ENCODE data around the gene PWWP2A. TPM values are rescaled to one million over a fixed set of nuclear protein-coding genes. Genes with fewer than 3 reads are reported as not detected.

Gene PWWP2A
- total RNA-seq, 2 donors from 2014 or later, result 41.1 to 72.5 TPM

GRCh38 chr5:160060001-160060400 lies 59.2 kb downstream of the PWWP2A start:
- Histone ChIP-seq H3K27ac (no peak overlapping the region), H3K36me3 (peaks cover 3 to 5% of the 10 kb centered on the region in 2 donors), H3K27me3 (replicated peaks; ENCODE audit: insufficient read depth) (no peaks in the 10 kb centered on the region), H3K9me3 (no peaks in the 10 kb centered on the region), H3K4me1 (replicated peaks) (no peaks in the 10 kb centered on the region), H3K4me3 (no peak overlapping the region)
- intact Hi-C loops (cut with DNase I), result no loop called here
- DNase-seq (ENCODE audit: low spot score), result no peak
- WGBS, result 95% methylated on average over 4 of the region's 4 CpGs
- TF ChIP-seq CTCF (IDR thresholded peaks at IDR 0.05) (no peak), POLR2AphosphoS5 (IDR thresholded peaks at IDR 0.05) (no peak), POLR2A (IDR thresholded peaks at IDR 0.05) (no peak)

DNA sequence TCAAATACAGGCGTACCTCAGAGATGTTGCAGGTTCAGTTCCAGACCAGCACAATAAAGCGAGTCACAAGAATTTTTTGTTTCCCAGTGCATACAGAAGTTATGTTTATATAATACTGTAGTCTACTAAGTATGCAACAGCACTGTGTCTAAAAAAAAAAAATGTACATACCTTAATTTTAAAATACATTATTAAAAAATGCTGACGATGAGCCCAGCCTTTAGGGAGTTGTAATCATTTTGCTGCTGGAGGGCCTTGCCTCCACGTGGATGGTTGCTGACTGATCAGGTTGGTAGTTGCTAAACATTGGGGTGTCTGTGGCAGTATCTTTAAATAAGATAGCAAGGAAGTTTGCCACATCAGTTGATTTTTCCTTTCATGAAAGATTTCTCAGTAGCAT lies 62.0 kb downstream of the PWWP2A start:
- Histone ChIP-seq H3K27ac (no peak overlapping the region), H3K27me3 (replicated peaks; ENCODE audit: insufficient read depth) (no peaks in the 10 kb centered on the region), H3K36me3 (peaks cover 3 to 5% of the 10 kb centered on the region in 2 donors), H3K4me1 (replicated peaks) (no peaks in the 10 kb centered on the region), H3K4me3 (no peak overlapping the region), H3K9me3 (no peaks in the 10 kb centered on the region)
- no peak for DNase-seq (ENCODE audit: low spot score)
- intact Hi-C loops (cut with DNase I), result no loop called here
- 95% methylated on average over 4 of the region's 4 CpGs for WGBS
- no peak for TF ChIP-seq CTCF (IDR thresholded peaks at IDR 0.05)
- TF ChIP-seq POLR2AphosphoS5 (IDR thresholded peaks at IDR 0.05), result no peak
- no peak for TF ChIP-seq POLR2A (IDR thresholded peaks at IDR 0.05)

- no peak overlapping the region for H3K27ac ChIP-seq
- H3K27me3 ChIP-seq (replicated peaks; ENCODE audit: insufficient read depth), result no peaks in the 10 kb centered on the region
- H3K4me3 ChIP-seq, result no peak overlapping the region
- intact Hi-C loops (cut with DNase I), result no loop called here
- DNase-seq (ENCODE audit: low spot score), result no peak
- no peaks in the 10 kb centered on the region for H3K4me1 ChIP-seq (replicated peaks)
- H3K9me3 ChIP-seq, result no peaks in the 10 kb centered on the region
- WGBS, result 80% methylated on average over 2 of the region's 2 CpGs
- peaks cover 0 to 3% of the 10 kb centered on the region in 2 donors for H3K36me3 ChIP-seq
- TF ChIP-seq POLR2AphosphoS5 (IDR thresholded peaks at IDR 0.05) (no peak), POLR2A (IDR thresholded peaks at IDR 0.05) (no peak)
These were observed 64.4 kb downstream of the PWWP2A start for GRCh38 chr5:160054831-160055230.

DNA sequence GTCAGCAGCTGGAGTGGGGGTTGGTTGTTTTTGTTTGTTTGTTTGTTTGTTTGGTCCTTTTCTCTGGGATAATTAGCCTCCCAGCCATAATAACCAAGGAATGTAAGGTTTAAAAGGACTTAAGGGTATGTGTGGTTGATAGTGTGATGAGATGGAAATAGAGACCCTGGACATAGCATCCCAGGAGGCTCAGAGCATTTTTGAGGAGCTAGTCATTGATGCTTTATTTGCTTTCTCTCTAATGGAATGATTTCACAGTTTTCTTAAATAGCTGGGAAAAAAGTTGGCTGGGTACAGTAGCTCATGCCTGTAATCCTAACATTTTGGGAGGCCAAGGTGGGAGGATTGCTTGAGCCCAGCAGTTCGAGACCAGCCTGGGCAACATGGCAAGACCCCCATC lies 65.2 kb downstream of the PWWP2A start:
- H3K27me3 ChIP-seq (replicated peaks; ENCODE audit: insufficient read depth), result no peaks in the 10 kb centered on the region
- no peaks in the 10 kb centered on the region for H3K9me3 ChIP-seq
- 92% methylated on average over 1 of the region's 1 CpG for WGBS
- no peak overlapping the region for H3K4me3 ChIP-seq
- no peaks in the 10 kb centered on the region for H3K4me1 ChIP-seq (replicated peaks)
- intact Hi-C loops (cut with DNase I), result no loop called here
- no peak for DNase-seq (ENCODE audit: low spot score)
- H3K36me3 ChIP-seq, result peaks cover 0 to 3% of the 10 kb centered on the region in 2 donors
- no peak overlapping the region for H3K27ac ChIP-seq
- TF ChIP-seq POLR2A (IDR thresholded peaks at IDR 0.05), result no peak
- TF ChIP-seq CTCF (IDR thresholded peaks at IDR 0.05), result no peak
- TF ChIP-seq POLR2AphosphoS5 (IDR thresholded peaks at IDR 0.05), result no peak

GRCh38 chr5:160049099-160049498 lies 70.2 kb downstream of the PWWP2A start:
- WGBS, result 41% methylated on average over 3 of the region's 3 CpGs
- H3K4me1 ChIP-seq (replicated peaks), result no peaks in the 10 kb centered on the region
- intact Hi-C loops (cut with DNase I), result no loop called here
- H3K36me3 ChIP-seq, result no peaks in the 10 kb centered on the region
- H3K27me3 ChIP-seq (replicated peaks; ENCODE audit: insufficient read depth), result no peaks in the 10 kb centered on the region
- DNase-seq (ENCODE audit: low spot score), result no peak
- H3K27ac ChIP-seq, result peak overlapping the region in 1 of 2 donors; percentile 26
- H3K9me3 ChIP-seq, result no peaks in the 10 kb centered on the region
- peak; percentile 33 for TF ChIP-seq POLR2AphosphoS5 (IDR thresholded peaks at IDR 0.05)
- no peak for TF ChIP-seq POLR2A (IDR thresholded peaks at IDR 0.05)
- no peak overlapping the region for H3K4me3 ChIP-seq

- no peak for DNase-seq (ENCODE audit: low spot score)
- no peaks in the 10 kb centered on the region for H3K27me3 ChIP-seq (replicated peaks; ENCODE audit: insufficient read depth)
- no peak overlapping the region for H3K27ac ChIP-seq
- no peaks in the 10 kb centered on the region for H3K9me3 ChIP-seq
- no peaks in the 10 kb centered on the region for H3K4me1 ChIP-seq (replicated peaks)
- no peaks in the 10 kb centered on the region for H3K36me3 ChIP-seq
- no peak for TF ChIP-seq POLR2A (IDR thresholded peaks at IDR 0.05)
- TF ChIP-seq POLR2AphosphoS5 (IDR thresholded peaks at IDR 0.05), result no peak
- no peak for TF ChIP-seq CTCF (IDR thresholded peaks at IDR 0.05)
- WGBS, result 95% methylated on average over 9 of the region's 9 CpGs
- no peak overlapping the region for H3K4me3 ChIP-seq
- intact Hi-C loops (cut with DNase I), result no loop called here
These were observed 71.1 kb downstream of the PWWP2A start for GRCh38 chr5:160048131-160048530.
